Endothelial cell of hepatic sinusoid (primary cell): ENCODE data around the gene OPN1LW.
"Not testable (repeated sequence)": the region's sequence is repeated elsewhere in the genome, so short reads cannot be mapped to it uniquely, and the experiment has no call there.

ENCODE experiments used
- in situ Hi-C: cut with HindIII; loops from 2 replicates; pipeline ENCODE4 v1.10.0; 2017; ENCODE audit warnings: low sequenced_read_pairs

OPN1LW gene

GRCh38 chrX:154131955-154132354 is 12.1 kb upstream of the OPN1LW start:
- in situ Hi-C loops, result no loop called here

- in situ Hi-C loops, result no loop called here
Observed at GRCh38 chrX:154132366-154132765, 11.7 kb upstream of the OPN1LW start.

- in situ Hi-C loops, result no loop called here
Observed at GRCh38 chrX:154135458-154136229, 8.4 kb upstream of the OPN1LW start.

- in situ Hi-C loops, result no loop called here
Observed at GRCh38 chrX:154136627-154137161, 7.3 kb upstream of the OPN1LW start.

GRCh38 chrX:154138857-154139256 is 5.2 kb upstream of the OPN1LW start:
- in situ Hi-C loops, result no loop called here

- in situ Hi-C loops, result no loop called here
Observed at GRCh38 chrX:154140206-154140605, 3.8 kb upstream of the OPN1LW start.

- in situ Hi-C loops, result no loop called here
Observed at GRCh38 chrX:154140742-154141141, 3.3 kb upstream of the OPN1LW start.

- in situ Hi-C loops, result no loop called here
Observed at GRCh38 chrX:154142386-154142785, 1.7 kb upstream of the OPN1LW start.

- in situ Hi-C loops, result no loop called here
Observed at GRCh38 chrX:154142950-154143745, 895 bp upstream of the OPN1LW start.

- in situ Hi-C loops, result not testable (repeated sequence)
Observed at GRCh38 chrX:154151030-154151429, 7.0 kb downstream of the OPN1LW start.

- in situ Hi-C loops, result not testable (repeated sequence)
Observed at GRCh38 chrX:154156221-154156620, 12.2 kb downstream of the OPN1LW start.

- in situ Hi-C loops, result not testable (repeated sequence)
Observed at GRCh38 chrX:154157207-154157606, 13.2 kb downstream of the OPN1LW start.

GRCh38 chrX:154159345-154159744 is 15.3 kb downstream of the OPN1LW start:
- in situ Hi-C loops, result not testable (repeated sequence)

GRCh38 chrX:154164902-154165301 is 20.9 kb downstream of the OPN1LW start:
- in situ Hi-C loops, result not testable (repeated sequence)

- in situ Hi-C loops, result not testable (repeated sequence)
Observed at GRCh38 chrX:154168384-154168783, 24.3 kb downstream of the OPN1LW start.

- in situ Hi-C loops, result not testable (repeated sequence)
Observed at GRCh38 chrX:154172535-154172943, 28.5 kb downstream of the OPN1LW start.

GRCh38 chrX:154174356-154174755 is 30.3 kb downstream of the OPN1LW start:
- in situ Hi-C loops, result not testable (repeated sequence)

- in situ Hi-C loops, result not testable (repeated sequence)
Observed at GRCh38 chrX:154182296-154182695, 38.3 kb downstream of the OPN1LW start, which contains the start of gene OPN1MW. Gene OPN1MW (plus strand): TSS chrX:154182596. CDS start chrX:154182678, 82 bp downstream.

- in situ Hi-C loops, result not testable (repeated sequence)
Observed at GRCh38 chrX:154183794-154184193, 39.8 kb downstream of the OPN1LW start.

- in situ Hi-C loops, result not testable (repeated sequence)
Observed at GRCh38 chrX:154192846-154193245, 48.8 kb downstream of the OPN1LW start.

GRCh38 chrX:154194316-154194715 is 50.3 kb downstream of the OPN1LW start:
- in situ Hi-C loops, result not testable (repeated sequence)

GRCh38 chrX:154196466-154196865 is 52.4 kb downstream of the OPN1LW start:
- in situ Hi-C loops, result not testable (repeated sequence)
